ENCODE data around the gene SOX8. TPM values are rescaled to one million over a fixed set of nuclear protein-coding genes. Genes with fewer than 3 reads are reported as not detected.

The SOX8 gene
- total RNA-seq, 1 donor from 2014 or later, result 1.0 TPM

GRCh38 chr16:970386-970765, 11.2 kb upstream of the SOX8 start:
- DNase-seq (no peak), ATAC-seq (ENCODE audit: poor library complexity) (peak; percentile 45)
- intact Hi-C loops (cut with DNase I), result no loop called here

- peak; percentile 98 for ATAC-seq (ENCODE audit: poor library complexity)
- DNase-seq, result peak; percentile 96
- intact Hi-C loops (cut with DNase I), result no loop called here
Observed at GRCh38 chr16:970766-971581, 10.6 kb upstream of the SOX8 start, which contains the start of gene LMF1. Gene LMF1 (minus strand): TSS chr16:970984. CDS start chr16:970980, 4 bp downstream.

GRCh38 chr16:971582-971905, 10.0 kb upstream of the SOX8 start:
- DNase-seq, result no peak
- intact Hi-C loops (cut with DNase I), result no loop called here
- ATAC-seq (ENCODE audit: poor library complexity), result no peak

- intact Hi-C loops (cut with DNase I), result no loop called here
- no peak for DNase-seq
- ATAC-seq (ENCODE audit: poor library complexity), result no peak
Observed at GRCh38 chr16:971981-972315, 9.6 kb upstream of the SOX8 start.

GRCh38 chr16:972316-973002, 9.1 kb upstream of the SOX8 start:
- ATAC-seq (ENCODE audit: poor library complexity) (no peak), DNase-seq (peak; percentile 43)
- intact Hi-C loops (cut with DNase I), result no loop called here

GRCh38 chr16:973366-973765, 8.2 kb upstream of the SOX8 start:
- intact Hi-C loops (cut with DNase I), result no loop called here
- DNase-seq (peak; percentile 10), ATAC-seq (ENCODE audit: poor library complexity) (no peak)

- ATAC-seq (ENCODE audit: poor library complexity) (no peak), DNase-seq (peak; percentile 36)
- intact Hi-C loops (cut with DNase I), result no loop called here
Observed at GRCh38 chr16:974001-974601, 7.5 kb upstream of the SOX8 start.

- intact Hi-C loops (cut with DNase I), result no loop called here
- no peak for DNase-seq
- ATAC-seq (ENCODE audit: poor library complexity), result no peak
Observed at GRCh38 chr16:974611-975261, 6.8 kb upstream of the SOX8 start.

- intact Hi-C loops (cut with DNase I), result no loop called here
- no peak for DNase-seq
- ATAC-seq (ENCODE audit: poor library complexity), result no peak
Observed at GRCh38 chr16:975291-975690, 6.3 kb upstream of the SOX8 start.

GRCh38 chr16:976389-976931, 5.1 kb upstream of the SOX8 start:
- intact Hi-C loops (cut with DNase I), result no loop called here
- ATAC-seq (ENCODE audit: poor library complexity) (no peak), DNase-seq (no peak)

- intact Hi-C loops (cut with DNase I), result no loop called here
- ATAC-seq (ENCODE audit: poor library complexity) (no peak), DNase-seq (no peak)
Observed at GRCh38 chr16:977081-977701, 4.4 kb upstream of the SOX8 start.

- DNase-seq, result no peak
- intact Hi-C loops (cut with DNase I), result no loop called here
- no peak for ATAC-seq (ENCODE audit: poor library complexity)
Observed at GRCh38 chr16:977896-978295, 3.7 kb upstream of the SOX8 start.

GRCh38 chr16:978403-978802, 3.2 kb upstream of the SOX8 start:
- ATAC-seq (ENCODE audit: poor library complexity) (no peak), DNase-seq (no peak)
- intact Hi-C loops (cut with DNase I), result no loop called here

GRCh38 chr16:979147-979546, 2.4 kb upstream of the SOX8 start:
- DNase-seq, result no peak
- intact Hi-C loops (cut with DNase I), result no loop called here
- ATAC-seq (ENCODE audit: poor library complexity), result no peak

- ATAC-seq (ENCODE audit: poor library complexity), result no peak
- no peak for DNase-seq
- intact Hi-C loops (cut with DNase I), result no loop called here
Observed at GRCh38 chr16:979859-980594, 1.5 kb upstream of the SOX8 start.

GRCh38 chr16:980595-980854, 1.0 kb upstream of the SOX8 start:
- ATAC-seq (ENCODE audit: poor library complexity) (peak; percentile 2), DNase-seq (no peak)
- intact Hi-C loops (cut with DNase I), result no loop called here

GRCh38 chr16:982145-983043, 824 bp downstream of the SOX8 start:
- DNase-seq (no peak), ATAC-seq (ENCODE audit: poor library complexity) (no peak)
- intact Hi-C loops (cut with DNase I), result no loop called here

All from Right ventricle myocardium superior (tissue), 1 donor.